Vagina (tissue), 2 donors: ENCODE results near the gene MAGEF1. TPM values are rescaled to one million over a fixed set of nuclear protein-coding genes. Genes with fewer than 3 reads are reported as not detected.

Source experiments
- DNase-seq, 2 donors: peaks; one replicate each; pipeline ENCODE4 v3.0.0-alpha.2; 2017; ENCODE audit errors: extremely low spot score in 2 of 2
- H3K27ac ChIP-seq: fragments of 200-600 bp; sonication (generic); one replicate; pipeline ENCODE4 v1.5.1; 2019
- H3K27me3 ChIP-seq: fragments of 200-600 bp; sonication (generic); one replicate; pipeline ENCODE4 v1.5.1; 2019
- H3K36me3 ChIP-seq, 2 donors: fragments of 200-600 bp; sonication (generic); one replicate each; pipeline ENCODE4 v1.5.1; 2017 to 2019
- H3K4me1 ChIP-seq: fragments of 200-600 bp; sonication (generic); one replicate; pipeline ENCODE4 v1.5.1; 2019
- H3K4me3 ChIP-seq, 2 donors: fragments of 200-600 bp; sonication (generic); 1 replicate in 1 of 2; 2 replicates in 1 of 2; pipeline ENCODE4 v1.5.1; 2016 to 2019
- H3K9me3 ChIP-seq: fragments of 200-600 bp; sonication (generic); one replicate; pipeline ENCODE4 v1.5.1; 2019
- CTCF ChIP-seq, 3 experiments: fragments of 450-650 bp in 2 of 3; fragments of 200-600 bp in 1 of 3; sonication (generic) in 1 of 3; IDR thresholded peaks; one replicate each; pipeline ENCODE4 v1.5.1; 2017 to 2019; ENCODE audit warnings: antibody characterized with exemption in 3 of 3, mild to moderate bottlenecking in 2 of 3, moderate library complexity in 2 of 3
- POLR2A ChIP-seq, 2 donors: fragments of 450-650 bp; IDR thresholded peaks; one replicate each; pipeline ENCODE4 v1.6.1; 2017; ENCODE audit warnings: antibody characterized with exemption in 2 of 2, mild to moderate bottlenecking in 2 of 2, moderate library complexity in 2 of 2
- POLR2AphosphoS5 ChIP-seq, 2 donors: sonication (generic); formaldehyde crosslinking; IDR thresholded peaks; one replicate each; pipeline ENCODE4 v1.9.0; 2017; ENCODE audit warnings: antibody characterized with exemption in 2 of 2, mild to moderate bottlenecking in 2 of 2, low read depth in 1 of 2; ENCODE audit not compliant: insufficient read depth in 1 of 2
- intact Hi-C: fragments of 100-400 bp; cut with DNase I; formaldehyde crosslinking; loops from one replicate; pipeline ENCODE4 v1.15.1; 2023
- total RNA-seq: library from RNA; depleted of rRNA; stranded (reverse); fragments of >200 nt; gene quantifications from one replicate; pipeline ENCODE4 v1.2.3, GENCODE V29; 2016

MAGEF1 gene
- total RNA-seq, 1 donor from 2014 or later: 25.5 TPM

DNA sequence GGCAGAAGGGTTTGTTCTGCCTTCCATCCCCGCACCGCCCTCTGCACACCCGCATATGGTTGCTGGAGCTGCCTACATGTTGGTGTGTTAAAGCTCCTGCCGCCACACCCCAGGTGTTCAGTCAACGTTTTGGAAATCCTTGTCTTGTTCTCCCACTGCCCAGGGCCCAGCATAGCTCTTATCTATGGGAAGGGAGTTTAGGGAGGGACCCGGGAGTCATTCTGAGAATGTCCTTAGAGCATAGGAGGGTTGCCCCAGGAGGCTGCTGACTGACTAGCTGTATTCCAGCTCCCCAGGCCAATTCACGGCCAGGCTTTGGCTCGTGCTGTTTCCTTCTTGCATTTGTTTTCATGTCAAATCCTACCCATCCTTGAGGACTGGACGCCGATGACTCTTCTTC lies 46.8 kb downstream of the MAGEF1 start:
- no peaks in the 10 kb centered on the region for H3K27me3 ChIP-seq
- TF ChIP-seq POLR2AphosphoS5 (IDR thresholded peaks at IDR 0.05; ENCODE audit: insufficient read depth in 1 of 2, low read depth in 1 of 2) (no peak), POLR2A (IDR thresholded peaks at IDR 0.05) (no peak), CTCF (IDR thresholded peaks at IDR 0.05) (no peak)
- H3K36me3 ChIP-seq: no peaks in the 10 kb centered on the region
- no peaks in the 10 kb centered on the region for H3K9me3 ChIP-seq
- H3K4me3 ChIP-seq: no peak overlapping the region
- H3K4me1 ChIP-seq: no peaks in the 10 kb centered on the region
- no peak for DNase-seq
- intact Hi-C loops: no loop called here
- H3K27ac ChIP-seq: no peak overlapping the region

DNA sequence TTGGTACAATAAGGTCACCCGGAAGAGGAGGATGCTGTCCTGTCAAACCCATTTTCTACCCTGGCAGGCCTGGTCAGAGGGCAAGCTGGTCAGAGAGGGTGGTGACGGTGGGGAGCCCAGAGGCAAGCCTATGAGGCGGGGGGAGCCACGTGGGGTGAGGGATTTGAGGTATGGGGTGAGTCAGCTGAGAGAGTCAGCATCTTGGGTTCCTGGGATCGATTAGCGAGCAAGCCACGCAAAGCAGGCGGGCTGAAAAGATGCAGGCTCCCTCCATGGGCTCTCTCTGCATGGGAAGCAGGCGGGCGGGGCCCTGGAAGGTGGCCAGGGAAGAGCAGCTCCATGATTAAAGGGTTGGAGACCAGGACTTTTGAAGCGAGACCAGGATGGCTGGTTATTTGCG lies 48.1 kb downstream of the MAGEF1 start:
- no peaks in the 10 kb centered on the region for H3K9me3 ChIP-seq
- intact Hi-C loops: no loop called here
- no peak for DNase-seq

GRCh38 chr3:184663356-184663755 lies 48.5 kb downstream of the MAGEF1 start:
- TF ChIP-seq CTCF (IDR thresholded peaks at IDR 0.05) (no peak), POLR2A (IDR thresholded peaks at IDR 0.05) (no peak), POLR2AphosphoS5 (IDR thresholded peaks at IDR 0.05; ENCODE audit: insufficient read depth in 1 of 2, low read depth in 1 of 2) (no peak)
- H3K27me3 ChIP-seq: no peaks in the 10 kb centered on the region
- no peaks in the 10 kb centered on the region for H3K36me3 ChIP-seq
- no peak overlapping the region for H3K27ac ChIP-seq
- no peaks in the 10 kb centered on the region for H3K9me3 ChIP-seq
- intact Hi-C loops: no loop called here
- H3K4me1 ChIP-seq: no peaks in the 10 kb centered on the region
- no peak overlapping the region for H3K4me3 ChIP-seq
- no peak for DNase-seq

More for the DNA sequence above, 48.1 kb downstream of the MAGEF1 start:
- Histone ChIP-seq H3K27me3 (no peaks in the 10 kb centered on the region), H3K27ac (no peak overlapping the region), H3K4me1 (no peaks in the 10 kb centered on the region), H3K4me3 (no peak overlapping the region), H3K36me3 (no peaks in the 10 kb centered on the region)
- TF ChIP-seq CTCF (IDR thresholded peaks at IDR 0.05): no peak
- TF ChIP-seq POLR2AphosphoS5 (IDR thresholded peaks at IDR 0.05; ENCODE audit: insufficient read depth in 1 of 2, low read depth in 1 of 2): no peak
- no peak for TF ChIP-seq POLR2A (IDR thresholded peaks at IDR 0.05)

DNA sequence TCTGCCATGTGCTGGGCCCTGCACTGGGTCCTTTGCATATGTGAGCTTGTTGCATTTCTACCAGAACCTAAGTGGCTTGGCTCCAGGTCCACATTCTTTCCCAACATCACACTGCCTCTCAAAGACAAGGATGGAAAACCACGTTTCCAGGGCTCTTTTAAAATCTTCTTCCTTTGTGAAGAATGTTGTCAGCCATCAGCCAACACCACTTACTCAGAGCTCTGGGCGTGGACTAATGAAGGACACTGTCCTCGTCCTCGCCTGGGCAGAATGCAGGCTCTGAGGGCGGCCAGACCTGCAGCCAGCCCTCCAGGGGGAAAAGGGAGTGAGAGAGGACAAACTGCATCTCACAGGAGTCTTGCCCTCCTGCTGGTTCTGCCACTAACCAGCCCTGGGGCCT lies 49.7 kb downstream of the MAGEF1 start:
- Histone ChIP-seq H3K4me1 (no peaks in the 10 kb centered on the region), H3K36me3 (no peaks in the 10 kb centered on the region), H3K27me3 (no peaks in the 10 kb centered on the region), H3K4me3 (no peak overlapping the region), H3K27ac (no peak overlapping the region), H3K9me3 (no peaks in the 10 kb centered on the region)
- DNase-seq: no peak
- intact Hi-C loops: no loop called here
- no peak for TF ChIP-seq CTCF (IDR thresholded peaks at IDR 0.05)
- TF ChIP-seq POLR2A (IDR thresholded peaks at IDR 0.05): no peak
- TF ChIP-seq POLR2AphosphoS5 (IDR thresholded peaks at IDR 0.05; ENCODE audit: insufficient read depth in 1 of 2, low read depth in 1 of 2): no peak

DNA sequence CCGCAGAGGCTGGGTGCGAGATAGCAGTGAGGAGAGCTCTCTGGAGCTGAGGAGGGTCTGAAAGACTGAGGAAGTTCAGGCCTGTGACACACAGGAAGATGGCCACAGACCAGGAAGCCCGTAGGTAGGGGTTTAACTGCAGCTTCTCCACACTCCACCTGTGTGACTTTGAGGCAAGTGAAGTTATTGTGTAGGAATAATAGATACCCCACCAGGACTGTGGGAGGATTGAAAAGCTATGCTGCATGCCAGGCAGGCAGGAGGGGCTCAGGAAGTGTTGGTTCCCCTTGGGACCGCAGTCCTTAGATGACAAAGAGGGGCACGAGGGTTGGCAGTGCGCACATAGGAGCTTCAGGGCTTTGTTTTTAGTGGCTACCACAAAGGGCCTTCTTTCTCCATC lies 50.9 kb downstream of the MAGEF1 start:
- no peak overlapping the region for H3K4me3 ChIP-seq
- no peaks in the 10 kb centered on the region for H3K4me1 ChIP-seq
- no peaks in the 10 kb centered on the region for H3K36me3 ChIP-seq
- DNase-seq: no peak
- no peak for TF ChIP-seq POLR2AphosphoS5 (IDR thresholded peaks at IDR 0.05; ENCODE audit: insufficient read depth in 1 of 2, low read depth in 1 of 2)
- TF ChIP-seq CTCF (IDR thresholded peaks at IDR 0.05): no peak
- no peak for TF ChIP-seq POLR2A (IDR thresholded peaks at IDR 0.05)
- no peak overlapping the region for H3K27ac ChIP-seq
- H3K9me3 ChIP-seq: no peaks in the 10 kb centered on the region
- H3K27me3 ChIP-seq: no peaks in the 10 kb centered on the region
- intact Hi-C loops: no loop called here

Other genes with a start within 250 kb of the MAGEF1 start
- 17.7 TPM for gene EPHB3, start 150.3 kb downstream of the MAGEF1 start, total RNA-seq
- 52.3 TPM for gene VPS8, start 100.1 kb upstream of the MAGEF1 start, total RNA-seq